ENCODE measurements around the gene STRIP1. TPM values are rescaled to one million over a fixed set of nuclear protein-coding genes. Genes with fewer than 3 reads are reported as not detected.

The STRIP1 gene
- total and polyA plus RNA-seq, 12 donors: 22.3 to 47.9 (median 30.2) TPM

DNA sequence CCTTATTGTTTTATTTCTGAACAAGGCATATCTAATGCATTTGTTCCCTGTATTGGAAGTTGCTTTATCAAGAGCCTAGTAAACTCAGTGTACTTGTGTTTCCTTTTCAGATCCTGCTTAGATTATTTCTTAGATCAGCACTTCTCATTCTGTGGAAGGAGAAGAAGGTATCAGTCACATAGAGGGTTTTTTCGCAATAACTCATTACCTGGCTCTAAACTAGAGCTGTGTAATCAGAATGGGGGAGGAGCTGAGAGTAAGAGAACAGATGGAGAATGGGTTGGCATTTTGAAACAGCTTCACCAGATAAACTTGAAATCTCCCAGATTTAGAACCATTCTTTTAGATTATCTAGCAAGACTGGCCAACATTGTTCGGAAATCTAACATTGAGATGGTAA lies 38.9 kb upstream of the STRIP1 start:
- no peak overlapping the region for H3K4me3 ChIP-seq
- H3K4me1 ChIP-seq (replicated peaks in 1 of 2): peaks cover 15 to 44% of the 10 kb centered on the region in 2 donors
- no peaks in the 10 kb centered on the region for H3K27me3 ChIP-seq
- H3K36me3 ChIP-seq (replicated peaks in 1 of 2): no peaks in the 10 kb centered on the region
- no peak for DNase-seq
- H3K9me3 ChIP-seq (replicated peaks in 1 of 3): no peaks in the 10 kb centered on the region
- TF ChIP-seq CTCF (IDR thresholded peaks at IDR 0.05): no peak
- no peak for TF ChIP-seq POLR2A (IDR thresholded peaks at IDR 0.05)
- WGBS, 4 donors: 95 to 100% (median 96%) methylated on average over 2 of the region's 2 CpGs
- intact Hi-C loops (cut with DNase I): no loop called here
- peak overlapping the region in 1 of 5 donors; percentile 10 for H3K27ac ChIP-seq

GRCh38 chr1:109996476-109996875 lies 37.9 kb upstream of the STRIP1 start:
- no peaks in the 10 kb centered on the region for H3K36me3 ChIP-seq (replicated peaks in 1 of 2)
- intact Hi-C loops (cut with DNase I): no loop called here
- H3K27me3 ChIP-seq: no peaks in the 10 kb centered on the region
- no peak overlapping the region for H3K27ac ChIP-seq
- TF ChIP-seq POLR2A (IDR thresholded peaks at IDR 0.05) (no peak), CTCF (IDR thresholded peaks at IDR 0.05) (no peak)
- WGBS, 4 donors: 90 to 97% (median 94%) methylated on average over 5 of the region's 5 CpGs
- no peaks in the 10 kb centered on the region for H3K9me3 ChIP-seq (replicated peaks in 1 of 3)
- peaks cover 15 to 38% of the 10 kb centered on the region in 2 donors for H3K4me1 ChIP-seq (replicated peaks in 1 of 2)
- no peak for DNase-seq
- H3K4me3 ChIP-seq: no peak overlapping the region

DNA sequence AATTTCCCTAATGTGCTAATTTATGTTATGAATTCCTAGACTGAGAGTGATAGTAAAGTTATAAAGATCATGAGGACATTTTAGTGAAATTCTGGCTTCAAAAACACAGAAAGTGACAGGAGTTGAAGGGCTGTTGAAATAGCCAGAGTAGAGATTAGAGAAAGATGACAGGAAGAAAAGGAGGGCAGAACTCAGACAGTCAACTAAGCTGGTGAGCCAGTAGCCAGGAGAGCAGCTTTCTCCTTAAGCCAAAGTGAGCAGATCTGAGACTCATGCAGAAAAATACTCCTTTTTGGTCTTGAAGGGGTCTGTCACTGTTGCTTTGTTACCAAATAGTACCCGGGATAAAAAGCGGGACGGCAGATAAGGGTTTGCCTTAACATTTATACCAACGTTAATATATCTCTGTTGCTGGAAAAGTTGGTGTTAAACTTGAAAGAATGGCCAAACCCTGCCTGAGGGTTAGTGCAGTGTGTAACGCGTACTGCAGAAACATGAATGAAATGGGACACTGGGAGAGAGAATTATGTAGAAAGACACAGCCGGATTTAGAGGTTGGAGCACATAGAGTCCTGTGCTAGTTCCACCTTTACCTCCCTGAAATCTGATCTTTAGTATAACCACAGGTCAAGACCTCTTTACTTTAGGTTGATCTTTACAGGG lies 37.1 kb upstream of the STRIP1 start:
- DNase-seq: no peak
- no peak for TF ChIP-seq CTCF (IDR thresholded peaks at IDR 0.05)
- no peak for TF ChIP-seq POLR2A (IDR thresholded peaks at IDR 0.05)
- Histone ChIP-seq H3K4me1 (replicated peaks in 1 of 2) (peaks cover 15 to 38% of the 10 kb centered on the region in 2 donors), H3K9me3 (replicated peaks in 1 of 3) (no peaks in the 10 kb centered on the region), H3K27me3 (no peaks in the 10 kb centered on the region), H3K27ac (no peak overlapping the region), H3K4me3 (no peak overlapping the region), H3K36me3 (replicated peaks in 1 of 2) (no peaks in the 10 kb centered on the region)
- 74 to 84% (median 79%) methylated on average over 7 of the region's 7 CpGs for WGBS, 4 donors
- intact Hi-C loops (cut with DNase I): no loop called here

DNA sequence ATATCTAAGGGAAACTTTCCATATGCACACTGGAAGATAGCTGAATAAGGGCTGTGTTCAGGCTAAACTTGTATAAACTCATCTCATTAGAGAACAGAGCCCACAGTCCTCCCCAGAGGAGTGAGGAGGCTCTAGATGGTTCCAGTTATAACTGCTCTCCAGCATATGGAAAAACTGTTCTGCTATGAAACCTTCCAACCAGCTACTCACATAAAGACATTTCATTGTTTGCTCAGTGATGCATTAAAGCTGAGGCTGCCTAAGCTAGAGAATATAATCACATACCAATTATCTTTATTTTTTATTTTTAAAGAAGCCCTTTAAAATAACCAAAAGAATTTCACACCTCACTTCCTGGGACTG lies 36.6 kb upstream of the STRIP1 start:
- H3K27ac ChIP-seq: no peak overlapping the region
- H3K4me3 ChIP-seq: no peak overlapping the region
- intact Hi-C loops (cut with DNase I): no loop called here
- no peaks in the 10 kb centered on the region for H3K36me3 ChIP-seq (replicated peaks in 1 of 2)
- H3K9me3 ChIP-seq (replicated peaks in 1 of 3): no peaks in the 10 kb centered on the region
- DNase-seq: no peak
- H3K27me3 ChIP-seq: no peaks in the 10 kb centered on the region
- TF ChIP-seq CTCF (IDR thresholded peaks at IDR 0.05) (no peak), POLR2A (IDR thresholded peaks at IDR 0.05) (no peak)
- peaks cover 15 to 40% of the 10 kb centered on the region in 2 donors for H3K4me1 ChIP-seq (replicated peaks in 1 of 2)
